Lung microvascular endothelial cell (primary cell): ENCODE data around the gene CPSF4L. TPM values are rescaled to one million over a fixed set of nuclear protein-coding genes. Genes with fewer than 3 reads are reported as not detected.
"Not testable (repeated sequence)": the region's sequence is repeated elsewhere in the genome, so short reads cannot be mapped to it uniquely, and the experiment has no call there.

ENCODE experiments used
- DNase-seq, 2 donors: peaks; one replicate each; pipeline versions ENCODE4 v3.0.0 to v3.0.0-alpha.2; 2010; ENCODE audit warnings: low read depth in 2 of 2
- total RNA-seq: library from RNA; depleted of rRNA; stranded (reverse); fragments of >200 nt; gene quantifications from 2 replicates; pipeline ENCODE4 v1.2.1, GENCODE V29; 2014

Gene CPSF4L
- total RNA-seq: not detected in 2 replicates

GRCh38 chr17:73261617-73261951 is at the start of gene CPSF4L:
TSS of gene CPSF4L (minus strand) at chr17:73261880. CDS start at chr17:73261818, 62 bp downstream.
- DNase-seq: no peak

- DNase-seq: no peak
Observed at GRCh38 chr17:73311428-73311780, 49.7 kb upstream of the CPSF4L start.

- no peak for DNase-seq
Observed at GRCh38 chr17:73309727-73310596, 48.3 kb upstream of the CPSF4L start.

DNA sequence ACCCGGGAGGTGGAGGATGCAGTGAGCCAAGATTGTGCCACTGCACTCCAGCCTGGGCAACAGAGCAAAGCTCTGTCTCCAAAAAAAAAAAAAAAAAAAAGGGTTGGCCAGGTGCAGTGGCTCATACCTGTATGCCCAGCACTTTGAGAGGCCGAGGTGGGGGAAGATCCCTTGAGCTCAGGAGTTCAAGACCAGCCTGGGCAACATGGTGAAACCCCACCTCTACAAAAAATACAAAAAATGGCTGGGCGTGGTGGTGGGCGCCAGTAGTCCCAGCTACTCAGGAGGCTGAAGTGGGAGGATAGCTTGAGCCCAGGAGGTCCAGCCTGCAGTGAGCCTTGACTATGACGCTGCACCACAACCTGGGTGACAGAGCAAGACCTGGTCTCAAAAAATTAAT is 47.3 kb upstream of the CPSF4L start:
- not testable (repeated sequence) for DNase-seq

DNA sequence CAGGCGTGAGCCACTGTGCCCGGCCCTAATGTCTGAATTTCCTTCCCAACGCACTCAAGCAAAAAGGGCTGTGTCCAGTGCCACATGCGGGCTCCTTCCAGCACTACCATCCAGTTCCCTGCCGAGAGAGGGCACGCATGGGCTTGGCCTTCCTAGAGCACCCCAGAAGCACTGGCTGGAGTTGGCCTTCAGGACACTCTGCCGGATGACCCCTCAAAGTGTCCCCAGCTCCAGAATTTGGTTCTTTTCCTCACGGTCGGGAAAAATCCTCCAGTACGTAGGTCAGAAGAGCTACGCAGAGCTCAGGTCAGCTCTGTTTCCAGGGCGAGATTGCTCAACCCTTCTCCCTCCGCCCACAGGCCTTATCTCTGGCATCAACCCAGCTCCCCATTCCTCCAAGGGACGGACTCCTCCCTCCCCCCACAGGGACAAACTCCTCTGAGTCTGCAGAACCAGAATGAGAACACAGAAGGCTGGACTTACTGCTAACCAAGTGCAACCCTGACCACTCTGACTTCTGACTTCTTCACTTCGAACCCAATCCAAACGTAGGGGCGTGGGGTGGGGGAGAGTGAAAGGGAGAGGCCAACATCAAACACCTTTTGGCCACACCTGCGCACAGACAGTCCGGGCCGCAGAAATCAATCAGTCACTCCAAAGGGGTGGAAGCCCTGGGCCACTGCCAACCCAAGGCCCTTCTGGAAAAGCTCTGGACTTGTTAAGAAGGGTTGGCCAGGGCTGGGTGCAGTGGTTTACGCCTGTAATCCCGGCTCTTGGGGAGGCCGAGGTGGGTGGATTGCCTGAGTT is 46.5 kb upstream of the CPSF4L start:
- DNase-seq: peak in 1 of 2 donors; percentile 81

DNA sequence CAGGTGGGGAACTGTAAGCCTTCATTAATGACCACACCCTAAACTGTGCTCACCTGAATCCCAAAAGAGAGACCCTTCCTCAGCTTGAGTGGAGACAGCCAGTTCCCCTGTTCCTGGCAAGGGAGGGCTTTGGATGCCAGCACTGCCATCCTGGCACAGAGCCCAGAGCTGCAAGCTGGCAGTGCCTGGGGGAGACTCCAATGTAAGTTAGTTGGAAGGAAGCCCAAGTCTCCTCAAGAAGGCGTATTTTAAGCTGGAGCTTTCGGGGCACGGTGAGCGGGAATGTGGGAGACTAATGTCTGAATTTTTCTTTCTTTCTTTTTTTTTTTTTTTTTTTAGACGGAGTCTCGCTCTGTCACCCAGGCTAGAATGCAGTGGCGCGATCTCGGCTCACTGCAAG is 45.5 kb upstream of the CPSF4L start:
- DNase-seq: no peak

- DNase-seq: no peak
Observed at GRCh38 chr17:73305845-73306836, 44.5 kb upstream of the CPSF4L start.

DNA sequence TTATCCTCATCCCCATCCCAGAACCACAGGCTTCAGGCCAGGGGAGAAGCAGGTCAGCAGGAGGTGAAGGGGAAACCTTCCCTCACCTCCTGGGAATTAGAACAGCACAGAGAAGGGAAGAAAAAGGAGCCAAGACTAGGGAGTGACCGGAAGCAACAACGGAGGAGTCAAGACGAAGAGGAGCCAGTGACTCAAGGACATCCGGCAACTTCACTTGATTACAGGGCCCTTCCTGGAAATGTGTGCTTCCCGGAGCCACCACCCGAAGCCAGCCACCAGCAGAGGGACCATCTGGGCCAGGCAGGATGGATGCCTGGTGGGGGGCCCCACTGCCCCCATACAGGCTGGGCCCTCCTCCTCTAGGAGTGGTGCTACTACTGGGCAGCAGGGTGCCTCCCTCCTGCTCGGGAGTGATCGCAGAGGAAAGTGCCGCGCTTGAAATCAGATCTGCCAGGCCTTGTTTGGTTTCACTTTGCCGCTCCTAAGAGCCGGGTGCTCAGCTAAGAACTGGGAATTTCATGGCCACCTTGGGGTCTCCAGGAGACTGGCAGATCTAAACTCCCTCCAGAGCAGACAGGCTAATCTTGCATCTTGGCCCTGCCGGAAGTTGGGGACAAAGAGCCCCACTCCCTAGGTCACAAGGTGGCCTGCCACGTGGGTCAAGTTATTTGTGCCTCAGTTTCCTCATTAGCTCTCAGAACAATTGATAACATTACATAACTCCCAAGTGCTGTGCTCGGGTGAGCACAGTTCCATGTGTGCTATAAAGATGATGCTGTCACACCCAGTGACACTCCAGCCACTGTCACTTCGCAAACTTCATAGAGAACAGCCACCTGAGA is 43.5 kb upstream of the CPSF4L start:
- peak; percentile 67 to 86 for DNase-seq

GRCh38 chr17:73304438-73304837 is 42.8 kb upstream of the CPSF4L start:
- no peak for DNase-seq

GRCh38 chr17:73302189-73302588 is 40.5 kb upstream of the CPSF4L start:
- DNase-seq: no peak

GRCh38 chr17:73301369-73301768 is 39.7 kb upstream of the CPSF4L start:
- no peak for DNase-seq

- DNase-seq: no peak
Observed at GRCh38 chr17:73300392-73300791, 38.7 kb upstream of the CPSF4L start.

- peak in 1 of 2 donors; percentile 38 for DNase-seq
Observed at GRCh38 chr17:73297934-73298861, 36.5 kb upstream of the CPSF4L start.

- no peak for DNase-seq
Observed at GRCh38 chr17:73293480-73293911, 31.8 kb upstream of the CPSF4L start.

GRCh38 chr17:73293031-73293430 is 31.4 kb upstream of the CPSF4L start:
- no peak for DNase-seq

- peak; percentile 81 to 93 for DNase-seq
Observed at GRCh38 chr17:73292031-73292531, 30.4 kb upstream of the CPSF4L start.

DNA sequence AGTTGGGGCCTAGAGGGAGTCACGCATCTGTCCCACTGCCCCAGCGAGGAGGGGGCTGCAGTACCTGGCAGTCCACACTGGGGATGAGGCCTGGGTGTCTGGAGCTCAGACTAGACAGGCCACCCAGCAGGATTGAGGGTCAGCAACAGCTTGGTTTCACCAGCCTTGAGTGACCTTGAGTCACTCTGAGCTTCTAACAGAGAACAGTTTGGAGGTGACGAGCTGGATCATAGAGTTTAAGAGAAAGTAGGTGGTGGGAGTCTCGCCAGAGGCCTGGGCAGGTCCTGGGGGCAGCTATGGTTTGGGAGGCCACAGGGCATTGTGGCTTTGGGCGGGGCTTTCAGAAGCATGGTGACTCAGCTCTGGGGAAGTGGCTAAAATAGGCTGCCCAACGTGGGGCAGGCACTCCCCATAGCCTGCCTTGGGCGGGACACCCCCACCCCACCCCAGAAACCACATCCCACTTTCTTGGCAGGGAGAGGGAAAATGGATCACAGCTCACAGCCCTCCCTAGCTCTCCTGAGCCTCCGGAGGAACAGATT is 29.7 kb upstream of the CPSF4L start:
- peak; percentile 26 to 63 for DNase-seq

GRCh38 chr17:73290399-73291259 is 28.9 kb upstream of the CPSF4L start:
- no peak for DNase-seq
